ENCODE data around the gene LRRC43. TPM values are rescaled to one million over a fixed set of nuclear protein-coding genes. Genes with fewer than 3 reads are reported as not detected.

LRRC43 gene
- total RNA-seq, 1 experiment from 2014 or later: 0.46 TPM

DNA sequence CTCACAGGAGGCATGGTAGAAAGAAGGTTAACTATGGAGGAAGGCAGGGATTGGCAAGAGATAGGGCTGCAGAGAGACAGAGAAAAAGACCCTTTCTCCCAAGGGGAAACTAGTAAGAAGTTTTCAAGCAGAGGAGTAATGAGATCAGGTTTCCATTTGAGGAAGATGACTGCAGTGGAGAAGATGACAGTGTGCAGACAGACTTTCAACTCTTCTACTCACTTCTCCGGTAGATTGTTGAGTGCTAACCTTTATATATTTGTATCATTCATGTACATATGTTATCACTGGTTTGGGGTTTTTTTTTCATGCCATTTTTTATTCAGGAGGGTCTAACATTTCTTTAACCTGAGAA, 14.7 kb downstream of the LRRC43 start:
- Histone ChIP-seq H4K91ac (ENCODE audit: insufficient read length, low read depth, low read length) (no peak overlapping the region), H3K14ac (ENCODE audit: insufficient read depth, low read length) (no peak overlapping the region), H2BK120ac (ENCODE audit: low read depth, low read length, poor library complexity, severe bottlenecking) (no peak overlapping the region), H4K8ac (replicated peaks; ENCODE audit: insufficient read length, low read depth, low read length) (no peak overlapping the region), H3K23me2 (ENCODE audit: insufficient read length, low read depth, low read length, poor library complexity, severe bottlenecking) (no peaks in the 10 kb centered on the region), H2BK20ac (ENCODE audit: low read depth, low read length, poor library complexity, severe bottlenecking) (no peak overlapping the region), H4K20me1 (ENCODE audit: control insufficient read depth, insufficient read depth, insufficient read length) (no peaks in the 10 kb centered on the region), H3K23ac (ENCODE audit: insufficient read length, low read depth, low read length) (no peak overlapping the region), H2AK5ac (ENCODE audit: insufficient read length, low read length) (no peak overlapping the region), H3K27me3 (ENCODE audit: insufficient read depth, low read length) (no peaks in the 10 kb centered on the region), H3K56ac (ENCODE audit: insufficient read length, low read depth, low read length) (no peak overlapping the region), H3K4ac (ENCODE audit: low read depth, low read length) (no peak overlapping the region), H2BK5ac (ENCODE audit: insufficient read length, low read length) (no peak overlapping the region), H3K9ac (ENCODE audit: extremely low read depth, insufficient read length, low read length) (no peak overlapping the region), H3K18ac (ENCODE audit: insufficient read length, low read depth, low read length) (no peak overlapping the region), H3K9me3 (ENCODE audit: control insufficient read depth, low read depth, low read length) (no peaks in the 10 kb centered on the region), H2BK15ac (ENCODE audit: low read depth, low read length) (no peak overlapping the region), H3K79me1 (ENCODE audit: insufficient read depth, low read depth, low read length, poor library complexity, severe bottlenecking) (no peaks in the 10 kb centered on the region), H4K5ac (ENCODE audit: insufficient read length, low read depth, low read length) (no peak overlapping the region), H3K4me1 (ENCODE audit: insufficient read depth, low read length) (peaks cover 2% of the 10 kb centered on the region), H3K27ac (ENCODE audit: insufficient read length, low read depth, low read length) (no peak overlapping the region), H3T11ph (ENCODE audit: low read length) (no peak overlapping the region), H2BK12ac (ENCODE audit: insufficient read length, low read depth, low read length) (no peak overlapping the region), H3K79me2 (ENCODE audit: insufficient read depth, low read length) (no peaks in the 10 kb centered on the region), H2AFZ (ENCODE audit: low read length) (no peak overlapping the region), H3K4me2 (ENCODE audit: insufficient read depth, insufficient read length, low read length) (no peak overlapping the region)
- WGBS (ENCODE audit: extremely low coverage, insufficient read length, low lambda C conversion rate): no CpG with 5 or more reads among the region's 1 CpG
- DNase-seq: no peak
- H3K27me3 Mint-ChIP-seq (ENCODE audit: low read depth): peaks cover 31% of the 10 kb centered on the region
- peaks cover 3 to 8% of the 10 kb centered on the region in 2 experiments; a peak in 3 of 4 replicates for H3K4me1 Mint-ChIP-seq
- TF ChIP-seq, protein P1, sequence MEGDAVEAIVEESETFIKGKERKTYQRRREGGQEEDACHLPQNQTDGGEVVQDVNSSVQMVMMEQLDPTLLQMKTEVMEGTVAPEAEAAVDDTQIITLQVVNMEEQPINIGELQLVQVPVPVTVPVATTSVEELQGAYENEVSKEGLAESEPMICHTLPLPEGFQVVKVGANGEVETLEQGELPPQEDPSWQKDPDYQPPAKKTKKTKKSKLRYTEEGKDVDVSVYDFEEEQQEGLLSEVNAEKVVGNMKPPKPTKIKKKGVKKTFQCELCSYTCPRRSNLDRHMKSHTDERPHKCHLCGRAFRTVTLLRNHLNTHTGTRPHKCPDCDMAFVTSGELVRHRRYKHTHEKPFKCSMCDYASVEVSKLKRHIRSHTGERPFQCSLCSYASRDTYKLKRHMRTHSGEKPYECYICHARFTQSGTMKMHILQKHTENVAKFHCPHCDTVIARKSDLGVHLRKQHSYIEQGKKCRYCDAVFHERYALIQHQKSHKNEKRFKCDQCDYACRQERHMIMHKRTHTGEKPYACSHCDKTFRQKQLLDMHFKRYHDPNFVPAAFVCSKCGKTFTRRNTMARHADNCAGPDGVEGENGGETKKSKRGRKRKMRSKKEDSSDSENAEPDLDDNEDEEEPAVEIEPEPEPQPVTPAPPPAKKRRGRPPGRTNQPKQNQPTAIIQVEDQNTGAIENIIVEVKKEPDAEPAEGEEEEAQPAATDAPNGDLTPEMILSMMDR (conservative IDR thresholded peaks at IDR 0.05): no peak
- H3K36me3 Mint-ChIP-seq (ENCODE audit: insufficient read depth in 1 of 3, low read depth in 3 of 3): no peaks in the 10 kb centered on the region; a peak in 2 of 7 replicates
- no peak overlapping the region for H3K4me3 Mint-ChIP-seq
- peak overlapping the region in 1 of 3 experiments; percentile 12; a peak in 1 of 7 replicates for H3K27ac Mint-ChIP-seq
- peaks cover 4 to 10% of the 10 kb centered on the region in 2 experiments for H3K9me3 Mint-ChIP-seq
